Neural crest cell (in vitro differentiated cells): Measurements from ENCODE around the gene MAGEA2B. TPM values are rescaled to one million over a fixed set of nuclear protein-coding genes. Genes with fewer than 3 reads are reported as not detected.
"Not testable (repeated sequence)": the region's sequence is repeated elsewhere in the genome, so short reads cannot be mapped to it uniquely, and the experiment has no call there.

Experiments
- DNase-seq: peaks from one replicate; pipeline ENCODE4 v3.0.0; 2021; ENCODE audit warnings: low read depth, mixed read lengths, low spot score
- H3K27ac Mint-ChIP-seq: one replicate; pipeline ENCODE4 v1.8.0; 2021; ENCODE audit warnings: mild to moderate bottlenecking, mixed read lengths; ENCODE audit not compliant: unreplicated experiment
- H3K27me3 Mint-ChIP-seq: 2 replicates; pipeline ENCODE4 v1.8.0; 2021; ENCODE audit warnings: low read depth, mild to moderate bottlenecking, mixed read lengths
- H3K36me3 Mint-ChIP-seq: 2 replicates; pipeline ENCODE4 v1.8.0; 2021; ENCODE audit warnings: low read depth, mild to moderate bottlenecking, mixed read lengths
- H3K4me1 Mint-ChIP-seq: 2 replicates; pipeline ENCODE4 v1.8.0; 2021; ENCODE audit warnings: mixed read lengths
- H3K4me3 Mint-ChIP-seq: one replicate; pipeline ENCODE4 v1.8.0; 2021; ENCODE audit warnings: mild to moderate bottlenecking, mixed read lengths
- H3K9me3 Mint-ChIP-seq: 2 replicates; pipeline ENCODE4 v1.8.0; 2021; ENCODE audit warnings: mixed read lengths
- total RNA-seq: library from RNA; stranded (reverse); gene quantifications from 2 replicates; pipeline ENCODE4 v1.2.1, GENCODE V29; 2021
- TF ChIP-seq, protein P1 (sequence below): fragments of 200-600 bp; sonication (generic); conservative IDR thresholded peaks from 2 replicates; pipeline ENCODE4 v1.5.0; 2021; ENCODE audit warnings: antibody characterized with exemption, mild to moderate bottlenecking

The MAGEA2B gene
- total RNA-seq, 1 donor from 2014 or later: not detected

DNA sequence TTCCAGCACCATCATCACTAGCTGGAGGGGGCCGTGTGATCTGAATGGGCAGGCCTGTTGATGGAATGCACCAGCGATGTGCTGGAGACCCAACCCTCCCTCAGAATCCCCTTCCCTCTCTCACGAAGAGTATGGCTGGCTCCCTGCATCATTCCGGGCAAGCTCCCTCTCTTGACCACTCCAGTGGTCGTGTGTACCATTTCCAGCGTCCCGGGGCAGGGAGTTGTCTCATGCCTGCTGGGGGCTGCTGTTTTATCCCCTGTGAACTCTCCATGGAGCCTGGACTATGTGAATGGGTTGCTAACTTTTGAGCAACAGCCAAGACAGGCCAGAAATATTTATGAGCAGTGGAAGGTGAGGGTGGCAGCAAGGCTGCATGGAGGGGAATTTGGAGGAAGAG is 11.0 kb downstream of the MAGEA2B start:
- H3K27me3 Mint-ChIP-seq: peaks cover 5% of the 10 kb centered on the region
- no peak overlapping the region for H3K27ac Mint-ChIP-seq
- H3K9me3 Mint-ChIP-seq: peaks cover 6% of the 10 kb centered on the region
- H3K36me3 Mint-ChIP-seq: peaks cover 2% of the 10 kb centered on the region
- no peaks in the 10 kb centered on the region for H3K4me1 Mint-ChIP-seq
- H3K4me3 Mint-ChIP-seq: no peak overlapping the region
- TF ChIP-seq, protein P1, sequence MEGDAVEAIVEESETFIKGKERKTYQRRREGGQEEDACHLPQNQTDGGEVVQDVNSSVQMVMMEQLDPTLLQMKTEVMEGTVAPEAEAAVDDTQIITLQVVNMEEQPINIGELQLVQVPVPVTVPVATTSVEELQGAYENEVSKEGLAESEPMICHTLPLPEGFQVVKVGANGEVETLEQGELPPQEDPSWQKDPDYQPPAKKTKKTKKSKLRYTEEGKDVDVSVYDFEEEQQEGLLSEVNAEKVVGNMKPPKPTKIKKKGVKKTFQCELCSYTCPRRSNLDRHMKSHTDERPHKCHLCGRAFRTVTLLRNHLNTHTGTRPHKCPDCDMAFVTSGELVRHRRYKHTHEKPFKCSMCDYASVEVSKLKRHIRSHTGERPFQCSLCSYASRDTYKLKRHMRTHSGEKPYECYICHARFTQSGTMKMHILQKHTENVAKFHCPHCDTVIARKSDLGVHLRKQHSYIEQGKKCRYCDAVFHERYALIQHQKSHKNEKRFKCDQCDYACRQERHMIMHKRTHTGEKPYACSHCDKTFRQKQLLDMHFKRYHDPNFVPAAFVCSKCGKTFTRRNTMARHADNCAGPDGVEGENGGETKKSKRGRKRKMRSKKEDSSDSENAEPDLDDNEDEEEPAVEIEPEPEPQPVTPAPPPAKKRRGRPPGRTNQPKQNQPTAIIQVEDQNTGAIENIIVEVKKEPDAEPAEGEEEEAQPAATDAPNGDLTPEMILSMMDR: no peak
- no peak for DNase-seq

DNA sequence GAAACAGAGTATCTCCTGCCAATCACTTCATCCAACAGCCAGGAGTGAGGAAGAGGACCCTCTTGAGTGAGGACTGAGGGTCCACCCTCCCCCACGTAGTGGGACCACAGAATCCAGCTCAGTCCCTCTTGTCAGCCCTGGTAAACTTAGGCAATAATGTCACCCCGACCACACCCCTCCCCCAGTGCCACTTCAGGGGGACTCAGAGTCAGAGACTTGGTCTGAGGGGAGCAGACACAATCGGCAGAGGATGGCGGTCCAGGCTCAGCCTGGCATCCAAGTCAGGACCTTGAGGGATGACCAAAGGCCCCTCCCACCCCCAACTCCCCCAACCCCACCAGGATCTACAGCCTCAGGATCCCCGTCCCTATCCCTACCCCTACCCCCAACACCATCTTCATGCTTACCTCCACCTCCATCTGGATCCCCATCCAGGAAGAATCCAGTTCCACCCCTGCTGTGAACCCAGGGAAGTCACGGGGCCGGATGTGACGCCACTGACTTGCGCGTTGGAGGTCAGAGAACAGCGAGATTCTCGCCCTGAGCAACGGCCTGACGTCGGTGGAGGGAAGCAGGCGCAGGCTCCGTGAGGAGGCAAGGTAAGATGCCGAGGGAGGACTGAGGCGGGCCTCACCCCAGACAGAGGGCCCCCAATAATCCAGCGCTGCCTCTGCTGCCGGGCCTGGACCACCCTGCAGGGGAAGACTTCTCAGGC is 19.0 kb downstream of the MAGEA2B start, which contains the start of the genes CSAG1 and MAGEA12:
TSS of gene CSAG1 (minus strand) at position 461 of the 715 bp plus-strand sequence. CDS start 1,261 bp downstream, outside the sequence.
TSS of gene MAGEA12 (plus strand) at position 497 of the 715 bp plus-strand sequence. CDS start 2,405 bp downstream, outside the sequence.
- Mint-ChIP-seq H3K9me3 (peaks cover 8% of the 10 kb centered on the region), H3K27me3 (peaks cover 7% of the 10 kb centered on the region), H3K4me1 (peaks cover 4% of the 10 kb centered on the region), H3K36me3 (peaks cover 2% of the 10 kb centered on the region), H3K27ac (no peak within 1 kb of the TSS), H3K4me3 (no peak within 1 kb of the TSS)
- TF ChIP-seq, protein P1: no peak
- DNase-seq: no peak

DNA sequence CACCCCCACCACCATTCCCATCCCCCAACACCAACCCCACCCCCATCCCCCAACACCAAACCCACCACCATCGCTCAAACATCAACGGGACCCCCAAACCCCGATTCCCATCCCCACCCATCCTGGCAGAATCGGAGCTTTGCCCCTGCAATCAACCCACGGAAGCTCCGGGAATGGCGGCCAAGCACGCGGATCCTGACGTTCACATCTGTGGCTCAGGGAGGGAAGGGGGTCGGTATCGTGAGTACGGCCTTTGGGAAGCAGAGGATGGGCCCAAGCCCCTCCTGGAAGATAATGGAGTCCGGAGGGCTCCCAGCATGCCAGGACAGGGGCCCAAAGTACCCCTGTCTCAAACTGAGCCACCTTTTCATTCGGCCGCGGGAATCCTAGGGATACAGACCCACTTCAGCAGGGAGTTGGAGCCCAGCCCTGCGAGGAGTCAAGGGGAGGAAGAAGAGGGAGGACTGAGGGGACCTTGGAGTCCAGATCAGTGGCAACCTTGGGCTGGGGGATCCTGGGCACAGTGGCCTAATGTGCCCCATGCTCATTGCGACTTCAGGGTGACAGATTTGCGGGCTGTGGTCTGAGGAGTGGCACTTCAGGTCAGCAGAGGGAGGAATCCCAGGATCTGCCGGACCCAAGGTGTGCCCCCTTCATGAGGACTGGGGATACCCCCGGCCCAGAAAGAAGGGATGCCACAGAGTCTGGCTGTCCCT is 19.9 kb downstream of the MAGEA2B start:
- not testable (repeated sequence) for H3K9me3 Mint-ChIP-seq

DNA sequence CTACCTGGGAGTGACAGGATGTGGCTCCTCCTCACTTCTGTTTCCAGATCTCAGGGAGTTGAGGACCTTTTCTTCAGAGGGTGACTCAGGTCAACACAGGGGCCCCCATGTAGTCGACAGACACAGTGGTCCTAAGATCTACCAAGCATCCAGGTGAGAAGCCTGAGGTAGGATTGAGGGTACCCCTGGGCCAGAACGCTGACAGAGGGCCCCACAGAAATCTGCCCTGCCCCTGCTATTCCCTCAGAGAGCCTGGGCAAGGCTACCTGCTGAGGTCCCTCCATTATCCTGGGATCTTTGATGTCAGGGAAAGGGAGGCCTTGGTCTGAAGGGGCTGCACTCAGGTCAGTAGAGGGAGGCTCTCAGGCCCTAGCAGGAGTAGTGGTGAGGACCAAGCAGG is 20.7 kb downstream of the MAGEA2B start:
- Mint-ChIP-seq H3K36me3 (no peaks in the 10 kb centered on the region), H3K4me1 (peaks cover 4% of the 10 kb centered on the region), H3K27me3 (peaks cover 4% of the 10 kb centered on the region), H3K27ac (no peak overlapping the region), H3K4me3 (no peak overlapping the region), H3K9me3 (peaks cover 5% of the 10 kb centered on the region)
- no peak for DNase-seq
- TF ChIP-seq, protein P1: no peak

More for the DNA sequence above, 19.9 kb downstream of the MAGEA2B start:
- not testable (repeated sequence) for H3K27me3 Mint-ChIP-seq, H3K27ac Mint-ChIP-seq, H3K4me3 Mint-ChIP-seq, DNase-seq, H3K4me1 Mint-ChIP-seq, H3K36me3 Mint-ChIP-seq

DNA sequence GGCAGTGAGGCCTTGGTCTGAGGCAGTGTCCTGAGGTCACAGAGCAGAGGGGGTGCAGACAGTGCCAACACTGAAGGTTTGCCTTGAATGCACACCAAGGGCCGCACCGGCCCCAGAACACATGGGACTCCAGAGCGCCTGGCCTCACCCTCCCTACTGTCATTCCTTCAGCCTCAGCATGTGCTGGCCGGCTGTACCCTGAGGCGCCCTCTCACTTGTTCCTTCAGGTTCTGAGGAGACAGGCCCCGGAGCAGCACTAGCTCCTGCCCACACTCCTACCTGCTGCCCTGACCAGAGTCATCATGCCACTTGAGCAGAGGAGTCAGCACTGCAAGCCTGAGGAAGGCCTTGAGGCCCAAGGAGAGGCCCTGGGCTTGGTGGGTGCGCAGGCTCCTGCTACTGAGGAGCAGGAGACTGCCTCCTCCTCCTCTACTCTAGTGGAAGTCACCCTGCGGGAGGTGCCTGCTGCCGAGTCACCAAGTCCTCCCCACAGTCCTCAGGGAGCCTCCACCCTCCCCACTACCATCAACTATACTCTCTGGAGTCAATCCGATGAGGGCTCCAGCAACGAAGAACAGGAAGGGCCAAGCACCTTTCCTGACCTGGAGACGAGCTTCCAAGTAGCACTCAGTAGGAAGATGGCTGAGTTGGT is 21.6 kb downstream of the MAGEA2B start:
- H3K4me3 Mint-ChIP-seq: no peak overlapping the region
- no peaks in the 10 kb centered on the region for H3K27me3 Mint-ChIP-seq
- H3K36me3 Mint-ChIP-seq: no peaks in the 10 kb centered on the region
- peaks cover 4% of the 10 kb centered on the region for H3K4me1 Mint-ChIP-seq
- no peak for DNase-seq
- H3K9me3 Mint-ChIP-seq: peaks cover 8% of the 10 kb centered on the region
- no peak overlapping the region for H3K27ac Mint-ChIP-seq
- TF ChIP-seq, protein P1: no peak

DNA sequence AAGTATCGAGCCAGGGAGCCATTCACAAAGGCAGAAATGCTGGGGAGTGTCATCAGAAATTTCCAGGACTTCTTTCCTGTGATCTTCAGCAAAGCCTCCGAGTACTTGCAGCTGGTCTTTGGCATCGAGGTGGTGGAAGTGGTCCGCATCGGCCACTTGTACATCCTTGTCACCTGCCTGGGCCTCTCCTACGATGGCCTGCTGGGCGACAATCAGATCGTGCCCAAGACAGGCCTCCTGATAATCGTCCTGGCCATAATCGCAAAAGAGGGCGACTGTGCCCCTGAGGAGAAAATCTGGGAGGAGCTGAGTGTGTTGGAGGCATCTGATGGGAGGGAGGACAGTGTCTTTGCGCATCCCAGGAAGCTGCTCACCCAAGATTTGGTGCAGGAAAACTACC is 22.1 kb downstream of the MAGEA2B start:
- H3K4me3 Mint-ChIP-seq, DNase-seq, H3K4me1 Mint-ChIP-seq, H3K9me3 Mint-ChIP-seq, H3K27ac Mint-ChIP-seq, H3K36me3 Mint-ChIP-seq, H3K27me3 Mint-ChIP-seq: not testable (repeated sequence)
